Neural cell (in vitro differentiated cells): ENCODE results near the gene CMPK2. TPM values are rescaled to one million over a fixed set of nuclear protein-coding genes. Genes with fewer than 3 reads are reported as not detected.

Experiments used
- H2AFZ ChIP-seq: fragments of 200-600, 300-800 bp; sonication (generic), shearing (Covaris generic); 2 replicates; pipeline ENCODE4 v1.6.0; 2014; ENCODE audit warnings: low read depth, mild to moderate bottlenecking, antibody characterized with exemption, low read length, moderate library complexity
- H3F3A ChIP-seq: fragments of 200-600 bp; shearing (Covaris generic); 2 replicates; pipeline ENCODE4 v1.6.1; 2016; ENCODE audit warnings: mild to moderate bottlenecking, moderate library complexity, mixed read lengths, antibody characterized with exemption, low read length; ENCODE audit not compliant: insufficient read depth, poor library complexity, severe bottlenecking
- H3K27ac ChIP-seq: fragments of 200-600, 300-800 bp; sonication (generic), shearing (Covaris generic); 2 replicates; pipeline ENCODE4 v1.5.1; 2014; ENCODE audit warnings: mild to moderate bottlenecking, low read length, moderate library complexity
- H3K27me3 ChIP-seq: fragments of 300-800, 200-600 bp; sonication (generic), shearing (Covaris generic); 2 replicates; pipeline ENCODE4 v1.6.0; 2014; ENCODE audit warnings: mild to moderate bottlenecking, low read depth, low read length, moderate library complexity; ENCODE audit not compliant: insufficient read depth
- H3K36me3 ChIP-seq: fragments of 300-800, 200-600 bp; sonication (generic), shearing (Covaris generic); 2 replicates; pipeline ENCODE4 v1.5.1; 2014; ENCODE audit warnings: mild to moderate bottlenecking, antibody characterized with exemption, low read length, moderate library complexity; ENCODE audit not compliant: insufficient read depth
- H3K4me2 ChIP-seq: fragments of 300-800, 200-600 bp; sonication (generic), shearing (Covaris generic); 2 replicates; pipeline ENCODE4 v1.6.0; 2014; ENCODE audit warnings: mild to moderate bottlenecking, low read length
- H3K4me3 ChIP-seq: fragments of 300-800, 200-600 bp; sonication (generic), shearing (Covaris generic); 2 replicates; pipeline ENCODE4 v1.5.1; 2014; ENCODE audit warnings: mild to moderate bottlenecking, low read length, moderate library complexity
- H3K79me2 ChIP-seq: fragments of 200-600 bp; shearing (Covaris generic); replicated peaks from 2 replicates; pipeline ENCODE4 v1.6.0; 2014; ENCODE audit warnings: mild to moderate bottlenecking, low read length, moderate library complexity; ENCODE audit not compliant: insufficient read depth
- H3K9ac ChIP-seq: fragments of 300-800, 200-600 bp; sonication (generic), shearing (Covaris generic); 2 replicates; pipeline ENCODE4 v1.6.1; 2016; ENCODE audit warnings: mild to moderate bottlenecking, low read length, mixed read lengths
- H3K9me2 ChIP-seq: fragments of 200-600 bp; shearing (Covaris generic); 2 replicates; pipeline ENCODE4 v1.6.1; 2016; ENCODE audit warnings: mild to moderate bottlenecking, low read length, mixed read lengths; ENCODE audit not compliant: insufficient read depth
- H3K9me3 ChIP-seq: fragments of 200-600, 300-800 bp; sonication (generic), shearing (Covaris generic); 2 replicates; pipeline ENCODE4 v1.6.1; 2016; ENCODE audit warnings: mild to moderate bottlenecking, mixed run types, low read length, moderate library complexity, mixed read lengths
- H4K20me1 ChIP-seq: fragments of 200-600 bp; shearing (Covaris generic); 2 replicates; pipeline ENCODE4 v1.6.1; 2016; ENCODE audit warnings: mild to moderate bottlenecking, mixed run types; ENCODE audit not compliant: insufficient read depth
- EP300 ChIP-seq: fragments of 450-650 bp; conservative IDR thresholded peaks from 2 replicates; pipeline ENCODE4 v1.6.1; 2014; ENCODE audit warnings: antibody characterized with exemption, mild to moderate bottlenecking, moderate library complexity; ENCODE audit not compliant: poor library complexity, severe bottlenecking
- POLR2AphosphoS5 ChIP-seq: IDR thresholded peaks from 2 replicates; pipeline ENCODE4 v1.6.1; 2012
- RAD21 ChIP-seq: fragments of 450-650 bp; conservative IDR thresholded peaks from 2 replicates; pipeline ENCODE4 v1.6.1; 2014; ENCODE audit warnings: antibody characterized with exemption, mild to moderate bottlenecking, moderate library complexity
- REST ChIP-seq: IDR thresholded peaks from 2 replicates; pipeline ENCODE4 v1.6.1; 2012; ENCODE audit warnings: borderline replicate concordance
- SMC3 ChIP-seq: fragments of 450-650 bp; conservative IDR thresholded peaks from 2 replicates; pipeline ENCODE4 v1.6.1; 2014; ENCODE audit warnings: antibody characterized with exemption, mild to moderate bottlenecking, moderate library complexity; ENCODE audit not compliant: poor library complexity
- TAF1 ChIP-seq: IDR thresholded peaks from 2 replicates; pipeline ENCODE4 v1.6.1; 2012; ENCODE audit warnings: low read depth
- polyA plus RNA-seq: library from polyadenylated mRNA; depleted of rRNA; stranded (reverse); fragments of >200 nt; gene quantifications from 2 replicates; pipeline ENCODE4 v1.2.3, GENCODE V29; 2014
- TF ChIP-seq, protein P1 (sequence below): fragments of 450-650 bp; IDR thresholded peaks from 2 replicates; pipeline ENCODE4 v1.5.1; 2014; ENCODE audit warnings: antibody characterized with exemption, mild to moderate bottlenecking, moderate library complexity; ENCODE audit not compliant: poor library complexity, severe bottlenecking

Gene CMPK2
- polyA plus RNA-seq, 1 donor from 2014 or later, result 6.5 TPM

- no peak for TF ChIP-seq REST
- TF ChIP-seq TAF1, result no peak
- no peak for TF ChIP-seq RAD21
- TF ChIP-seq, protein P1, sequence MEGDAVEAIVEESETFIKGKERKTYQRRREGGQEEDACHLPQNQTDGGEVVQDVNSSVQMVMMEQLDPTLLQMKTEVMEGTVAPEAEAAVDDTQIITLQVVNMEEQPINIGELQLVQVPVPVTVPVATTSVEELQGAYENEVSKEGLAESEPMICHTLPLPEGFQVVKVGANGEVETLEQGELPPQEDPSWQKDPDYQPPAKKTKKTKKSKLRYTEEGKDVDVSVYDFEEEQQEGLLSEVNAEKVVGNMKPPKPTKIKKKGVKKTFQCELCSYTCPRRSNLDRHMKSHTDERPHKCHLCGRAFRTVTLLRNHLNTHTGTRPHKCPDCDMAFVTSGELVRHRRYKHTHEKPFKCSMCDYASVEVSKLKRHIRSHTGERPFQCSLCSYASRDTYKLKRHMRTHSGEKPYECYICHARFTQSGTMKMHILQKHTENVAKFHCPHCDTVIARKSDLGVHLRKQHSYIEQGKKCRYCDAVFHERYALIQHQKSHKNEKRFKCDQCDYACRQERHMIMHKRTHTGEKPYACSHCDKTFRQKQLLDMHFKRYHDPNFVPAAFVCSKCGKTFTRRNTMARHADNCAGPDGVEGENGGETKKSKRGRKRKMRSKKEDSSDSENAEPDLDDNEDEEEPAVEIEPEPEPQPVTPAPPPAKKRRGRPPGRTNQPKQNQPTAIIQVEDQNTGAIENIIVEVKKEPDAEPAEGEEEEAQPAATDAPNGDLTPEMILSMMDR, result no peak
- TF ChIP-seq EP300, result no peak
- Histone ChIP-seq H3K4me2 (no peak overlapping the region), H3K9ac (no peak overlapping the region), H2AFZ (no peak overlapping the region), H3K9me3 (peaks cover 14% of the 10 kb centered on the region), H3K36me3 (no peaks in the 10 kb centered on the region), H3K27me3 (no peaks in the 10 kb centered on the region), H3K4me3 (no peak overlapping the region), H3K9me2 (no peaks in the 10 kb centered on the region), H3K27ac (no peak overlapping the region), H4K20me1 (no peaks in the 10 kb centered on the region), H3K79me2 (no peaks in the 10 kb centered on the region), H3F3A (no peaks in the 10 kb centered on the region)
These were observed 18.6 kb downstream of the CMPK2 start for GRCh38 chr2:6846967-6847681.

- H3K36me3 ChIP-seq, result no peaks in the 10 kb centered on the region
- H3F3A ChIP-seq, result no peaks in the 10 kb centered on the region
- peaks cover 14% of the 10 kb centered on the region for H3K9me3 ChIP-seq
- no peak overlapping the region for H3K27ac ChIP-seq
- no peaks in the 10 kb centered on the region for H3K9me2 ChIP-seq
- no peak overlapping the region for H3K9ac ChIP-seq
- H3K79me2 ChIP-seq, result no peaks in the 10 kb centered on the region
- H3K4me2 ChIP-seq, result no peak overlapping the region
- no peaks in the 10 kb centered on the region for H3K27me3 ChIP-seq
- no peak overlapping the region for H2AFZ ChIP-seq
- no peak for TF ChIP-seq SMC3
- TF ChIP-seq REST, result no peak
- TF ChIP-seq EP300, result no peak
- TF ChIP-seq, protein P1, result no peak
- TF ChIP-seq POLR2AphosphoS5, result no peak
- no peak overlapping the region for H3K4me3 ChIP-seq
- no peaks in the 10 kb centered on the region for H4K20me1 ChIP-seq
These were observed 19.2 kb downstream of the CMPK2 start for GRCh38 chr2:6846540-6846939.
